Mesenteric fat pad (tissue), 1 donor: Measurements from ENCODE around the gene CMTR1. TPM values are rescaled to one million over a fixed set of nuclear protein-coding genes. Genes with fewer than 3 reads are reported as not detected.

Experiments
- DNase-seq: peaks from one replicate; pipeline ENCODE4 v3.0.0-alpha.2; 2020; ENCODE audit warnings: low spot score
- total RNA-seq: library from RNA; stranded (reverse); fragmentation: NEBNext Ultra II Directional; extraction: Animal tissue kit (Norgen Biotek cat#: 25700); gene quantifications from one replicate; pipeline ENCODE4 v1.2.1, GENCODE V29; 2021
- donor health status: DM: yes; HTN: yes; CAD: no.

The CMTR1 gene
- total RNA-seq, 1 donor from 2014 or later: 28.5 TPM

DNA sequence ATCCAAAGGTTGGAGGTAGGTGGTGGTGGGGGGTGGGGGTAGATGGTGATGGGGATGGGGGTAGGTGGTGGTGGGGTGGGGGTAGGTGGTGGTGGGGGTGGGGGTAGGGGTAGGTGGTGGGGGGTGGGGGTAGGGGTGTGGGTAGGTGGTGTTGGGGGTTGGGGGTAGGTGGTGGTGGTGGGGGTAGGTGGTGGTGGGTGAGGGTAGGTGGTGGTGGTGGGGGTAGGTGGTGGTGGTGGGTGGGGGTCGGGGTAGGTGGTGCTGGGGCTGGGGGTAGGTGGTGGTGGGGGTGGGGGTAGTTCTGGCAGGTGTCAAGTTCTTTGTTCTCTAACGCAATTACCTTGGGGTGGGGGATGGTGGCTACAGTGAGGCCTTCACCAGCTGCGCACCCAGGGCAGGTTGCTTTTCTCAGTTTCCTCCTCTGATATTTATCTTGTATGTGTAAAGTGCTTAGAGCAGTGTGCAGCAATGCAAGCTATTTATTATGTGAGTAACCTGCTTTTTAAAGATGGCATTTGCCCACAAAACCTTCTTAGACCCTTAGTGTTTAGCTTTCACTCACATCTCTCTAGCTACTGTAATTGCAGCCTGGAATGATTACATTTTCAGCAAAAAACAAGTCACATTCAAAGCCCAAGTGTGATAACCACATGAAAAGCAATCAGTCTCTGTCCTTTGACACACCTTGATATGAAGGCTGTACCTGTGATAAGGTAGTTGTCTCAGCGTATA is 74.8 kb downstream of the CMTR1 start:
- DNase-seq: no peak

DNA sequence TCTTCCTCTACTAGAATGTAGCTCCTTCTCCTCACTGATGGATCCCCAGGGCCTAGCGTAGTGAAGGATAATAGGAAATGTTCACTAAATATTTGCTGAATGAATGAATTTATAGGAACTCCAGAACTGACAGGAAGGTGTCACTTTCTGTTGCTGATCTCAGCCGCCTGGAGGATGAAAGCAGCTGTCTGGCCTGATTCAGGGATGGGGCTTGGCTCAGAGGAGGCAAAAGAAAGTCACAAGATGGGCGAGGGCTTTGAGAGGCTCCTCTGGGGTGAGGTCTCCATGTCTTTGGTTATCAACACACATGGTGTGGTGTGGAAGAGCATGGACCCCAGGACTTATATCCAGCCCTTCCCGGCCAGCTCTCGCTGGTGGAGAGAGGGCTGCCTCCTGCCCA is 78.2 kb downstream of the CMTR1 start:
- DNase-seq: no peak

DNA sequence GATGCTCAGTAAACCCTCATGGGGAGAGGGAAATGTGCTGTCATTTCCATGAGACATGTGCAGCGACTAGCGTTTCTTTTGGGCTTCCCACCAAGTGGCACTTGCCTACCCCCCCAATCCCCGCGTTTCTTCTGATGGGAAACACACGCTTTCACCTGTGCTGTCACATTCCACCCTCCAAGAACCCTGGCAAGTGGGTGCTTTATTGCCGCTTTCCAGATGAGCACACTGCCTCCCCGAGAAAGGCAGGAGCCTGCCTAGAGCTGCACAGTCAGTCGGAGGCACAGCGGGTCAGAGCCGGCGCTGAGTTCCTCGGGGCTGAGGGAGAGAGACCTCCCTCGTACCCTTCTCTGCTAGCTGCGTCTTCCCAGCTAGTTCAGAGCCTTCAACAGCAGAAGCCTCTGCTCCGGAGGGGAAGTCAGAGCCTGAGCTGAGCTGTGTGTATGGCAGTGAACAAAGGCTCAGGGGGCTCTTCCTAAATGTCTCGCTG is 78.9 kb downstream of the CMTR1 start:
- no peak for DNase-seq

DNA sequence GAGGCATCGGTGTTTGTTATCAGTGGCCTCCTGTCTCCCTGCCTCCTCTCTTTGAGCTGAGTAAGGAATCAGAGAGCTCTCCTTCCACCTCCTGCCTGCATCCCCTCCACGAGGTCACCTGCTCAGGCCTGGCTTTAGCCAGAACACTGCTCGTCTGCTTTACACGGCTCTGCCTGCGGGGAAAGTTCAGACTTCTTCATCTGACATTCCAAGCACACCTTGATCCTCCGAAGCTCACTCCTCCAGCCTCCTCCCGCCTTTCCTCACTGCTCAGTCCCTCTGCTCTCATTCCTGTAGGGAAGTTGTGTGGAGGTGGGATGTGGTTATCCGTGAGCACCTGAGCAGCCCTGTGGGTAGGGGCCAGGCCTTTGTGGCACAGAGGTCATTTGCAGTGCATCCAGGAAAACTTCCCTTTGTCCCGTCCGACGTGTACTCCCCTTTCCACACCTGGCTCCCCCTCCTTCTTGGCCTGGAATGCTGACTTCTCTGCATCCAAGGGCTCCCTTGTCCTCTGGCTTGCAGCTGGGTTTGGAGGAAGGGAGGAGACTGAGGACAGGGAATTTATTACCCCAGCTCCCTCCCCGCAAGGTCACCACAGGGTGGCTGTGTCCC is 79.5 kb downstream of the CMTR1 start:
- DNase-seq: no peak

DNA sequence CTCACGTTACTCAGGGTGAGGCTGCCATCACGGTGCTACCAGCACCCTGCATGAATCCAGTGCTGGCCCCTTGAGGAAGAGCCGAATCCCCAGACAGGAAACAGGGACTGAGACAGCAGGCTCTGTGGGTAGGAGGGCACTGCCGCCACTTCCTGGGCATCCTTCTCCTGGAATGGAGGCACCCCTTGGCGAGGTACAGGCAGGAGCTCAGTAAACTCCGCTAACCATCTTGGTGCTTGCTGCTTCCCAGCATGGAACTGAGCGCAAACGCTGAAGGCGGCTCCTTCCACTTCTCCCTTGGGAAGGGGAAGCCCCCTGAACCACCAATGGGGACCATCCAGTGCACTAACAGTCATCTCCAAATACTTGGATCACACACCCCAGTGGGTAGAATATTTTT is 80.1 kb downstream of the CMTR1 start:
- DNase-seq: no peak

DNA sequence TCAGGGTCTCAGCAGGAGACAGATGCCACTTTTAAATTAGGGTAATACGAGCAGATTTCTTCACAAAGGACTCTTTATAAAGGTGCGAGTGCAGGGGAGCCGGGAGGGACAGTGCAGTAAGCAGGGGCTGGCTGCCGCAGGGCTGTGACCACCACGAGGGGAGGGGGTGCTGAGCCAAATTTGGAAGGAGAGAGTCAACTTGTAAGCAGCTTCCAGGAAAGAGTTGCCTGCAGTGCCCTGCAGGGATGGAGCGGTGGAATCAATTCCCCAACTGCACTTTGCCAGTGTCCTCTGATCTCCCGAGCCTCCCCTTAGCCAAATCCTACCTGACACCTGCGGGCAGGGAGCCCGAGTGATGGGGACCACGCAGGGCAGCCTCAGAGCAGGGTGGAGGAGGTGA is 80.6 kb downstream of the CMTR1 start:
- no peak for DNase-seq

DNA sequence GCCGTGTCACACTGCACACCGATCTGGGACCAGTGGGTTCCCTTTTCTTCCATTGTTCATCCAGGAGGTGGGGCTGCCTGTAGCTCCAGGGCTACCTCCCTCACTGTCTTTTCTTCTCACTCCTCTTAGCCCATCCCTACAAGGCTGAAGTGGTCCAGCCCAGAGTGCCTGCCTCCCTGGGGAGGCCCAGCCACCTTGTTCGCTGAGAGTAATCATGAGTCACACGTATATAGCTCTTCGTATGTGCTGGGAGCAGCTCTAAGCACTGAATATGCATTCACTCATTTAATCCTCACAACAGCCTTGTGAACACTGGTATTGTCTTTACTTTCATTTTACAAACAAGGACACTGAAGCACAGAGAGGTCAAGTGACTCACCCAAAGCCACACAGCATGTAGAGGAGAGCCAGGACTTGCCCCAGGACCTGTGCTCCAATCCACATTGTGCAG is 81.3 kb downstream of the CMTR1 start:
- DNase-seq: no peak

DNA sequence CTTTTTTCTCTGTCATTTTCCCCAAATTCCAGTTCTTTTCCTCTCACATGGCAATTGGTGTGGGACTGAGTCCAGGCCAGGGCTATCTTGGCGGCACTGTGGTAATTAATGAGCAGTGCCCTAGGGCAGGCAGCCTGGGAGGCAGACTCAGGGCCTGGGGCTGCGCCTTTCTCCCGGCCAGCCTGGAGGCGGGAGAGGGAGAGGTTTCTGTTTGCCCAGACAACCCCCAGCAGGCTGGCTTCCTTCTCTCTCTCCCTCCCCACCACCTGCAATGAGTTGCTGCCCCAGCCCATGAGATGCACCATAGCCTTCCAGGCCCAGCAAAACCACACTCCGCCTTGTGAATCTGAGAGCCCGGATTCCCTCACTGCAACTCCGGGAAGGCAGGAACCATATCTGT is 81.8 kb downstream of the CMTR1 start:
- DNase-seq: no peak

DNA sequence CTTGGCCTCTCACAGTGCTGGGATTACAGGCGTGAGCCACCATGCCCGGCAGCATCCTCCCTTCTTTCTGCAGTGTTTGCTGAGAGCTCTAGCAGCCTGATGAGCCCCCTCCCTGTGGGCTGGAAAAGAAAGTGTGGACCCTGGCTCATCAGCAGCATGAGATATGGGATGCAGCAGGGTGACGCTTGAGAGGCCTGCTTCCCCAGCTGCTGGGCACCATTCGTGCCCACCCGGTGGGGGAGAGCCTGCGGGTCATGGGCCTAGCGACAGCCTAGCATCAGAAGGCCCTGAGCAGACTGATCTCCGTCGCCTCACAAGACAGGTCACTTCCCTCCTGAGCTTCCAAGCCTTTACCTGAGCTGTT is 82.7 kb downstream of the CMTR1 start:
- no peak for DNase-seq

DNA sequence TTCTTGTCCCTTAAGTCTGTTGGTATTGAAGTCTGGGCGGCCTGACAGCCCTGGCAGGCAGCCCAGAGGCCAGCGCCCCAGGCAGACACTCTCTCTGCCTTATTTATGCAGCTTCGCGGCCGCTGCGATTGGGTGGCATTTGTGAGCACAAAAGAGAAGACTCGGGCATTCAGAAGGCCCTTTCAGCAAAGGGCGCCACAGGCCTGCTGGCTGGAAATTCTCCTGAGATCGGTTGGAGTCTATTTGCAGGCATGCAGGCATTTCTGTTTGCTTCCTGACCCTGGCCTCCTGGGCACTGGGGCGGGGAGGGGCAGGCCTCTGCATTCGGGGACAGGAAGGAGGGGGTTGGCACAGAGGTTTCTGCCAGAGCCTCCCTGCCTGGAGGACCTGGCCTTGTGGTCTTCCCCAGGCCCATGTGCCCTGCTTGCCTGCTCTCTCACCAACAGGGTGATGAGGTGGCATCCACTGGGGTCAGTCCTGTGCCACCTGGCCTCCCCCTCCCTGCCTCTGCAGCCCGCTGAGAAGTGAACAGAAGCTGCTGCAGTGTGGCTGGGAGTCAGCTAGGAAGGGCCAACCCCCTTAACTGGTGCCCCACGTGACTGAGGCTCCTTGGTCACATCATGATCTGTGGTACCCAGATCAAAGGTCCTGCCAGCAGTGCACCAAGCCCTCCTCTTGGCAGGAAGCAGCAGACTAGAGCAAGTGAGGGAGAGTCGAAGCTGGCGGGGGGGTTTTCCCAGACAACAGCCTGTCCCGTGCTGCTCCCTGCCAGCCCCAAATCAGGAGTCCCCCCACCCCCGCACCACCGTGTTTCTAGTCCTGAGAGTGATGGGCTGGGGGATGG is 83.3 kb downstream of the CMTR1 start:
- no peak for DNase-seq

DNA sequence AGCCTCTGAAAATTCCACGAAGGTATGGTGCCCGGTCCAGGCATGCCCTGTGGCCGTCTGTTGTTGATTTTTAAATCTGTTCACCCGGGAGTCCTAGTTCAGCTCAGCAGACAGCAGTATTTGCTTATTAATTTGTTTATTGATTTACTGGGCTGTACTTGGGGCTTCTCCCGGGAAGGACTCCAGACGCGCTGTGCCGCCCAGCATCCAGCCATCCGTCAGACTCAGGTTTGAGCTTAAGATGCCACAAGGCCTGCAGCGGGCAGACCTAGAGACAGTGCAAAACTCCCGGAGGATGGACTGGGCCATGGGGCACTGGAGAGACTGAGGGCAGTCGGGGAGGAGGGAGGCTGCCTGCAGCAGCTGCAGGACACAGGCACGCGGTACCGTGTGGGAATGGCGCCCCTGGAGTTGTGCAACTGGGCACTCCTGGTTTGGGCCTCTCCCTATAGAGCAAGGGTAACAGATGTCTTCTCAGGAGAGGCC is 83.9 kb downstream of the CMTR1 start:
- DNase-seq: no peak

DNA sequence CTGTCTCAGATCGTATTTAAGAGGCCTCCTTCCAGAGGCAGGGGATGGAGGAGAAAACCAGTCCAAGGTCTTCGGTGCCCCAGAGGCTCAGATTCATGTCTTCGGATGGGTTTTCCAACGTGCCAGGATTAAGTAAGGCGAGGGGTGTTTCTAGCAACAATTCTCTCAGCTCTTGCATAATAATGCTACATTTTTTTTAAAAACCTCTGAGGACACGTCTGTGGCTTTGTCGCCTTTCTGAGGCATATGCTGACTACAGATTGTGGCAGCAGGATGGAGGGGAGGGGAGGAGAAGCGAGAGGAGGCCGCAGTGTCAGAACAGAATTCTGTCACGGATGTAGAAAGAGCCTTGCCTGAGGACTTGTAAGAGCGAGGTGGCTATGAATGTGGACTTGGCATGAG is 84.4 kb downstream of the CMTR1 start:
- DNase-seq: no peak

DNA sequence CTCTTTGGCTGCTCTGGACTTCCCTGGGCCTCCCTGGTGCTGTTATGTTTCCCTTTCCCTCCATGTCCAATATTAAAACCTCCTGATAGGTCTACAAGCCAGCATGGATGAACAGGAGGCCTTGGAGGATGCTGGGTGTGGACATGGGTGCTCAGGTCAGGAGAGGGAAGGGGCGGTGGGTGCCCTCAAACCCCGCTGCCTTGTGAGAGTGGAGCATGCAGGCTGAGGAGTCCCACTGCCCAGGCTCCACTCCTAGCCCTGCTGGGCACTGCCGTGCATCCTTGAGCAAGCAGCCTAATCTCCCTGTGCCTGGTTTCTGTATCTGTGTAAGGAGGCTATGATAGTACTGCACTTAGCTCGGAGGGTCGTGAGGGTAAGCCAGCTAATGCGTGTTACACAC is 85.1 kb downstream of the CMTR1 start:
- no peak for DNase-seq

DNA sequence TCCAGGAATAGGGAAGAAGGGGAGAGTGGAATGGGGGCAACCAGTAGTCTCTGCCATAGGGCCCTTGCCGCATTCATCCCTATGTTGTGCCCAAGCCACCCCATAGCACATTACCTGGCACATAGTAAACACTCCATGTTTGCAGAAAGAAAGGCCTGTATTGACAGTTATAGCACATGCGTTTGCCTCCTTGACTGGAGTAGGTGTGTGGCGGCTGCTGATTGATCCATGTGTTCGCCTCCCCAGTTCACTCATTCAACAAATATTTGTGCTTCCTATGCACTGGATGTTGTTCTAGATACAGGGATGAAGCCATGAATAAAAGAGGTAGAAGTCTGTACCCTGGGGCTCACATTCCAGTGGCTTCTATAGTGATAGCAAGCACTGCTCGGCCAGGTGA is 86.4 kb downstream of the CMTR1 start:
- no peak for DNase-seq

DNA sequence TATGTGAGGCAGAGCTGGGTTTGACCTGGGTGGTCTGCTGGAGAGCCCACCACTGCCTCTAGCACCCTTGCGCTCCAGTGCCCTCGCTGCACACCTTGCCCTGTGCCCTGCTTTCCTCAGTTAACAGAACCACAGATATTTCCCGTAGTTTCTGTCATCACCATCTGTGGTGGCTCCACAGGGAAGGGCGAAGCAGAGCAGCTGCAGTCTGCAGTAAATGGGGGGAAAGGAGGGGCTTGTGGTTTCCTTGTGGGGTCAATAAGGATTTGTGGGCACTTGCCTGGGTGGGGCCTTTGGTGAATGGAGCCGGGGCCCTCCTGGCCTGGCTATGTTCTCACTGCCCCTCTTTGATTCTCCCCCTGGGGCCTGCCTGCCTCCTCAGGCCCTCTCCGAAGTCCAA is 87.9 kb downstream of the CMTR1 start:
- no peak for DNase-seq

DNA sequence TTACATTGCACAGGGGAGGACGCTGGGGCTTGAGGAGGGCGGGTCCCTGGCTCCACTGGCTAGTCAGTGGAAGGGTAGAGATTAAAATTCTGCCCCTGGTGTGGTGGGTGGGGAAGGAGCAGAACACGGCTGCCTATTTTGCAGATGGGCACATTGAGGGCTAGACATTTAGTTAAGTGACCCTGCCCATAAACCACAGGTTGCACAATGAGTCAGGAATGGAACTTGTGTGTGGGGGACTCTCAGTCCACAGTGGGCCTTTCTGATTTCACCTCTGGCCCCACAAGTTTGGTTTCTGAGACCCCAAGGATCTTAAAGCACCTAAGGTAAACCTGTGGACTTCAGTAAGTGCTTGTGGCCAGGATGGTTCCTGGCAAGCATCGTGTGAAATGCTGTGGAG is 88.7 kb downstream of the CMTR1 start:
- DNase-seq: no peak

DNA sequence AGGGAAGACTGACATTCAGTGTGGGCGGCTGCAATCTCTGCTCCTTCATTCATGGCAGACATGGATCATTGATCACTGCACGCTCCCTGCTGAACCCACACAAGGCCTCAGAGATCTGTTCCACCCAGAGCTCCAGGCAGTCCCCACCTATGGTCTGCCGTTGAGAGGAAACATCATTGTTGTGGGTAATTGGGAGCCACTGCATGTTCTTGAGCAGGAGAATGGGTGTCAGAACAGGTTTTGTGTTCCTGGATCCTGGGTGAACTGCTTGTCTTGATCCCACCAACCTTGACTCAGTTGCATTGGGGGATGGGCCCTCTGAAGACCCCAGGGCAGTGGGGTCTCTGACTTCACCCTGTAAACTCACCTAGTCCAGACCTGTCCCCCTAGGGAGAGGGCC is 89.8 kb downstream of the CMTR1 start:
- DNase-seq: no peak

DNA sequence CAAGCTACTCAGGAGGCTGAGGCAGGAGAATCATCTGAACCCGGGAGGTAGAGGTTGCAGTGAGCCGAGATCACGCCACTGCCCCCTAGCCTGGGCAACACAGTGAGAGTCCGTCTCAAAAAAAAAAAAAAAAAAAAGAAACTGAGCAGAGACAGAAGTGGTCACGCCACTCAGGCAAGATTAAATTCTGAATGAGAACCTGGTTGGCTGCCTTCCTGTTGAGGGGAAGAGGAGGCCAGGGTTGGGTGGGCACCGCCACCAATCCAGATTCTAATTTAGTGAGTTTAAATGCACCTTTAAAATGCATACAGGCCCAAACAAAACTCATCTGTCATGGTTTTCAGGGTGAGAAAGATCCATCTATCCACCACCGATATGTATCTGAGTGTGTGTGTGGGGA is 90.4 kb downstream of the CMTR1 start:
- DNase-seq: no peak

DNA sequence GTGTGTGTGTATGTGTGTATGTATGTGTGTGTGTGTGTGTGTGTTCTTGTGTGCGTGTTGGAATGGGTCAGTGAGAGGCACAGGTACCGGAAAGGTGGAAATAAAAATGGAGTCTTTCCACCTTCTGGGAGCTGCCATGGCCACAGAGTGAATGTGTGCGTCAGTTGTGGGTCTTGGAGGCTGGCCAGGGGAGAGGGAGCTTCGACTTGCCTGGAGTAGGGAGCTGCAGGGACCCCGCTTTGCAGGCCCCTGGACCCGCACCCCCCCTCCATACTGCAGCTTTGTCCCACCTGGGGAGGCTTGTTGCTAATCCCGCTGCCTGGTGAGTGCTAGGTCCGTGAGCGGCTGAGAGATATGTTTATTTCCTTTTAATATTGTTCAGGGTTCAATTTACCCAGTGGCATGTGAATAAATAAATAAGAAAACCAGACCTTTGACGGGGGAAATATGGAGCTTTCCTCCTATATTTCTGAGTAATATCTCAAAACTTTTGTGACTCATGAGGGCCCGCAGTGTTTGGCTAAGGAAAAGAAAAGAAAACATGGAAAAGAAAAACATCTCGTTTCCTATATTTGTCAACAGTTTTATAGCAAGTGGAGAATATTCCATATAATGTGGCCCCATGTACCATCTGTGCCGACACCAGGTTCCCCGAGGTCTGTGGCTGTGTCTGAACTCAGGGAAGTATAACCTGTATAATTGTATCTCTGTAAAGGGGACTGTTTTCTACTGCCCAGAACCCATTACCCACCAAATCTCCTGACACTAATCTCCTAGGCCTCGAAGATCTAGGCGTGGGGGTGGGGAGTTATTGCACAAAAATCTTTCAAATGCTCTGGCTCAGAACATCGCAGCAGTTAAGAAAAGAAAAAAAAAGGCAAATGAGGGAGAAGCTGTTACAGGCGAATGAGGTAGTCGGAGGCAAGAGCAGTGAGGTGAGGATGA is 91.3 kb downstream of the CMTR1 start:
- no peak for DNase-seq

DNA sequence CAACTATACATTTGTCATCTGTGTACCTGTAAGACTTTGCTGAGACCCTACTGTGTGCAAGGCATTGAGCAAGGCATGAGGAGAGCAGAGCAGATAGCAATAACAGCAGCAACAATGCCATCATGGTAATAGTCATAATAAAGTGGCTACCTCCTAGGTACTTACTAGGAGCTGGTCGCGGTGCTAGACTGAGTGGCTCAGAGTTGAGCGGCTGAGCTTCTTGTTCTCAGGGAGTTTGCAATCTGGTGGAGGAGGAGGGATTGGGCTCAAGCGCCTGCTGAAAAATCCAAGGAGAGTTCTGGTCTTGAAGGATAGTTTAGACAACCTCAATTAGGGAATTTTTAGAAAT is 91.9 kb downstream of the CMTR1 start:
- no peak for DNase-seq
